HG02973 (cell line): ENCODE results near the gene CUX1.
A peak's percentile ranks its signal among the peaks of the same experiment; 100 is the strongest.
"Not testable (repeated sequence)": the region's sequence is repeated elsewhere in the genome, so short reads cannot be mapped to it uniquely, and the experiment has no call there.

Experiments
- ATAC-seq: cut with Tn5 transposase; IDR thresholded peaks from one replicate; pipeline ENCODE4 v1.9.1; 2021; ENCODE audit warnings: moderate library complexity; ENCODE audit not compliant: unreplicated experiment

Gene CUX1

GRCh38 chr7:101849314-101849713 lies 31.9 kb downstream of the CUX1 start:
- not testable (repeated sequence) for ATAC-seq

GRCh38 chr7:101852364-101852763 lies 34.9 kb downstream of the CUX1 start:
- ATAC-seq: not testable (repeated sequence)

GRCh38 chr7:101853684-101854083 lies 36.3 kb downstream of the CUX1 start:
- ATAC-seq: no peak

GRCh38 chr7:101854084-101854865 lies 36.8 kb downstream of the CUX1 start:
- no peak for ATAC-seq

GRCh38 chr7:101856473-101857357 lies 39.3 kb downstream of the CUX1 start:
- peak; percentile 87 for ATAC-seq

GRCh38 chr7:101857358-101857811 lies 40.0 kb downstream of the CUX1 start:
- ATAC-seq: peak; percentile 25

- ATAC-seq: no peak
These were observed 41.3 kb downstream of the CUX1 start for GRCh38 chr7:101858437-101859385.

GRCh38 chr7:101859411-101860106 lies 42.1 kb downstream of the CUX1 start:
- no peak for ATAC-seq

GRCh38 chr7:101860316-101861217 lies 43.1 kb downstream of the CUX1 start:
- no peak for ATAC-seq

- ATAC-seq: no peak
These were observed 43.9 kb downstream of the CUX1 start for GRCh38 chr7:101861218-101861775.

- ATAC-seq: no peak
These were observed 45.1 kb downstream of the CUX1 start for GRCh38 chr7:101862280-101863220.

- ATAC-seq: no peak
These were observed 46.2 kb downstream of the CUX1 start for GRCh38 chr7:101863598-101863997.

GRCh38 chr7:101864039-101864438 lies 46.6 kb downstream of the CUX1 start:
- no peak for ATAC-seq

- ATAC-seq: no peak
These were observed 47.6 kb downstream of the CUX1 start for GRCh38 chr7:101865031-101865430.

GRCh38 chr7:101865455-101865854 lies 48.0 kb downstream of the CUX1 start:
- ATAC-seq: no peak

GRCh38 chr7:101866328-101866727 lies 48.9 kb downstream of the CUX1 start:
- ATAC-seq: no peak

GRCh38 chr7:101867265-101867664 lies 49.8 kb downstream of the CUX1 start:
- no peak for ATAC-seq

GRCh38 chr7:101867681-101868080 lies 50.3 kb downstream of the CUX1 start:
- not testable (repeated sequence) for ATAC-seq
